GM18907 (cell line): ENCODE data around the gene HOXD1.

Experiments used
- ATAC-seq: cut with Tn5 transposase; IDR thresholded peaks from one replicate; pipeline ENCODE4 v1.9.1; 2021; ENCODE audit warnings: mild to moderate bottlenecking, moderate library complexity; ENCODE audit not compliant: unreplicated experiment

HOXD1 gene

DNA sequence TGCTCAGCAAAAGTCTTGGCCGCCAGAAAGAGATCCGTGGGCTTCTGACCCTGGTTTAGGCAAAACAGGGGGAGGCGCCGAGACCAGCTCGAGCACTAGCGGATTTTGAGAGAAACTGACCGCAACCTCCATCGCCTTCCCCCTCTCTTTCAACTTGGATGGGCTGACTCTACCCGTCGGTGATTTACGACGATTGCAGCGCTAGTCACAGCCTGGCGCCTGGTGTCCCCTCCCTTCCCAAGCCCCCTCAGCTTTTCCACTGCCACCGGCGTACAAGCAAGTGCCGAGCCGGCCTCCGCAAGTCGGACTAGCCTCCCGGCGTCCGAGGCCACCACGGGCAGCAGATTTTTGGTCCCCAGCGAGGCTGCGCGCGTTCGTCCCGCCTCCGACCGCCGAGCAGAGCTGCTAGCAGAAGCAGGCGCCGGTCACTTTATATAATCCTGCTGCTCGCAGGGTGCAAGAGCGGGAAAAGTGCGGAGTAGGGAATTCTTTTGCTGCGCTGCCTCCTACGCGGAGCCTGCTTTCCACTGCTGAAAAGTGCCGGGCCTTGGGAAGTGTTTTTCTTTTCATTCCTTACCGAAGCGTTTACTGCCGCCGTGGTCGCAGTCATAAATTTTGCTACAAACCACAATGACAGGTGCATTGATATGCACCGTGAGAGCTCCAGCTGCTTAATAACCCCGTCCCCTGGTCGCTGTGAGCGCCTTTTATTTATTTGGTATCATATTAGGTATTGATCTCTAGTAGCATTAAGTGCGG is 23.7 kb upstream of the HOXD1 start:
- ATAC-seq, result no peak

DNA sequence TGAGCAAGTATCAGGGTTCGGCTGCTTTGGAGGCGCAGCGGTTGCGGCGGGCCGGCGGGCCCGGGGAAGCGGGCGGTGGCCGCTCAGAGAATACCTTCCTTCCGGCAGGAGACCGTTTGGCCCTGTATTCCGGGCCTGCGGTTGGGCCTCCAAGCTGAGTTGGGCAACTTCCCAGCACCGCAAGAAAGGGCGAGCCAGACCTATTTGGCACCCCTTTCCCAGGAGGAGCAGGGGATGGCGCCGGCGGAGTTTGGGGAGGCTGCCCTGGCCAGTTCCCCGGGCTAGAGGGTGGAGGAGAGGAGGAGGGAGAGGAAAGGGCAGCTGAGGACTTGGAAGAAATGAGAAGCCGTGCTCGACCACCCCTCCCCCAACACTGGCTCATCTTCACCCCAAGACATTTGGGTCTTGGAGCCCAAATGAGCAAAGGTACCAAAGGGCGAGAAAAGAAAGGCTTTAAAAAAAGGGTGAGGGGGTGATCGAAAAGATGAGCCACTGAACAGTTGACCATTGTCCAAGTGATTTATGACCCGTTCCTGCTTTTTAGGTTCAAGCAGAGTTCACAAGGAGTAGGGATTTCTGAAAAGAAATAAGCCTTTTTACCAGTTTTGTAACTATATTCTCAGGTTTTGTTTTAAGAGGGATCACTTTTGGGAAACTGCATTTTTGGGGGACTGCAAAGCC is 23.0 kb upstream of the HOXD1 start:
- ATAC-seq, result no peak

DNA sequence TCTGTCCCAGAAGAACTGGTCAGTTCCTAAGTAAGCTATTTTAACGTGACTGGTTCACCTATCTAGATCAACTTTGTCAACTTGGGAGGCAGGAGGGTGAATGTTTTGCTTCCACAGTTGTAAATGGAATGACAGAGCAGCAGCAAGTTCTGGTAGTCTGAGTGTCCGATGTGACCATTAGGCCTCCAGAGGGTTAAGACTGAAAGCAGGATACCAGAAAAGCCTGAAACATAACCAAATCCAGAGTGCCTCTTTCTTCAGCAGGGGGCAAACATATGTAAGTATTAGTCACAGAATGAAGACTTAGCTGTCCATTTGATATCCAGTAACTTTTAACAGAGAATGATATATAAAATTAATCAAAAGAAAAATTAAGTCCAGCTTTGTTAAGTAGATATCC is 22.2 kb upstream of the HOXD1 start:
- no peak for ATAC-seq

DNA sequence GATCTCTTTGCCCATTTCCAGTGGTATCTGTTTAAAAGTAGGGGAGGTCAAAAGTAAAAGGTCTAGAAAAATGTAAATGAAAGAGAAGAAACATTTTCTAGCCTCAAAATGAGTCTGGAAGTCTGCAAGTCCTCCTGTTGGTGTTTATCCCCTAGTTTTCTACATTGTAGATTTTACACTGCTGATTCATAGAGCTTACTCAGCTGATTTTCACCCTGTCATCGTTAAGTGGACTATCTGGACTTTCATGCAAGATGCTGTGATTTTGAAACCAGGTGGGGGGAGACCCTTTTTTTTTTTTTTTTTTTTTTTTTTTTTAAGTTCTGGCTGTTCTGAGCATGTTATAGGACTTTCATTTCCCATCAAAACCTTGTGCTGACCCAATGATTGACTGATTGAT is 21.1 kb upstream of the HOXD1 start:
- ATAC-seq, result no peak

DNA sequence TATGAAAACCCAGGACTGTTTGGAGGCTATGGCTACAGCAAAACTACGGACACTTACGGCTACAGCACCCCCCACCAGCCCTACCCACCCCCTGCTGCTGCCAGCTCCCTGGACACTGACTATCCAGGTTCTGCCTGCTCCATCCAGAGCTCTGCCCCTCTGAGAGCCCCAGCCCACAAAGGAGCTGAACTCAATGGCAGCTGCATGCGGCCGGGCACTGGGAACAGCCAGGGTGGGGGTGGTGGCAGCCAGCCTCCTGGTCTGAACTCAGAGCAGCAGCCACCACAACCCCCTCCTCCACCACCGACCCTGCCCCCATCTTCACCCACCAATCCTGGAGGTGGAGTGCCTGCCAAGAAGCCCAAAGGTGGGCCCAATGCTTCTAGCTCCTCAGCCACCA is 19.3 kb upstream of the HOXD1 start:
- ATAC-seq, result no peak

DNA sequence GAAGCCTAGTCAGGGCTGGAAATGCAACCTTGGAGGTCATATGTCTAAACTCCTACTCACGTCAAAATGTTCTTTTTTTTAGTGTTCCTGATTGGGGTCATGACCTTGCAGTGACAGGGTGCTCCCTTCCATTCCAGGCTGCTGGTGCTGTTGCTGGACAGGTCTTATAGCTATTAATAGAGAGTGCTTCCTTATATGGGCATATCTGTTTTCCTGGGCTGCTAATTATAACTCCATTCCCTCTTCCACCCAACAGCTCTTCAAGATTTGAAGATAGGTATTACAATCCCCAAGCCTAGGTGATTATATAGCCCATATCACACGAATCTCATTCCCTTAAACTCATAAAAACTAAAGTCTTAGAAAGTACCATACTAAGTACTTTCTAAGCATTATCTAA is 18.8 kb upstream of the HOXD1 start:
- no peak for ATAC-seq

DNA sequence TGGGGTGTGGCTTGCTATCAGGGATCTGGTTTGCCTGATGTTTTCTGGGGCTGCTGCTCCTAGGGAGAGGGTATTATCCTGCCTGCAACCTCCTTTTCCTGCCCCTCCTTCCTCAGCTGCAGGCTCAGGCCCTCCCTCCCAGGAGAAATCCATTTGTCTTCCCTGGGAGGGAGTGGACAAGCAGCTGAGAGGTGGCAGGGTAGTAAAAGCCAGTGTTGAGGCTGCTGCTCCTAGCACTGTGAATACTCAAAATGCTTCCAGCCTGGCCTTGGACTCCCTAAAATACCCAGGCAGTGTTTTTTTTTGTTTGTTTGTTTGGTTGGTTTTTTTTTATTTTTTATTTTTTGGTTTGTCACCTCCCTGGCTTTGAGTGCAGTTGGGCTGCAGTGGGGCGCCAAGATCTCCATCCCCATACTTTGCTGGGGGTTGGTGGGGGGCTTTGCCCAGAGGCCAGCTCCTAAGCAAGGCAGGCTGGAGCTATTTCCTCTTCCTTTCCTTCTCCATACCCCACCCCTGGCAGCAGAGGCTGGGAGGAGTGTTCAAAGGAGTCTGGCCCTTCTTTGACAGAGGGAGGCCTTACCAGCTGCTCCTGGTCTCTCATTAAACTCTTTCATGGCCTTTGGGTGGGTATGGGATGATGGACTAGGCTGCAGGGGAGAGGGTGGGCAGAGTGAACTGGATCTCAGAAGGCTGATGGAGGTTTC is 17.7 kb upstream of the HOXD1 start:
- no peak for ATAC-seq

DNA sequence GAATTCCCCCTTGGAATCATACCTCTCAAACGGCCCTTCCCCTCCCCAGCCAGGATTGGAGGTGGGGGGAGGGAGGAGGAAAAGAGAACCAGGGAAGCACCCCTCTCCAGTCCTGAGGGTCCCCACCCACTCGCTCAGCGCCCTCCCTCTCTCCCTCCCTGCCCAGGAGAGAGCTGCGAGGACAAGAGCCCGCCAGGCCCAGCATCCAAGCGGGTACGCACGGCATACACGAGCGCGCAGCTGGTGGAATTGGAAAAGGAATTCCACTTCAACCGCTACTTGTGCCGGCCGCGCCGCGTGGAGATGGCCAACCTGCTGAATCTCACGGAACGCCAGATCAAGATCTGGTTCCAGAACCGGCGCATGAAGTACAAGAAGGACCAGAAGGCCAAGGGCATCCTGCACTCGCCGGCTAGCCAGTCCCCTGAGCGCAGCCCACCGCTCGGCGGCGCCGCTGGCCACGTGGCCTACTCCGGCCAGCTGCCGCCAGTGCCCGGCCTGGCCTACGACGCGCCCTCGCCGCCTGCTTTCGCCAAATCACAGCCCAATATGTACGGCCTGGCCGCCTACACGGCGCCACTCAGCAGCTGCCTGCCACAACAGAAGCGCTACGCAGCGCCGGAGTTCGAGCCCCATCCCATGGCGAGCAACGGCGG is 17.0 kb upstream of the HOXD1 start:
- ATAC-seq, result no peak

DNA sequence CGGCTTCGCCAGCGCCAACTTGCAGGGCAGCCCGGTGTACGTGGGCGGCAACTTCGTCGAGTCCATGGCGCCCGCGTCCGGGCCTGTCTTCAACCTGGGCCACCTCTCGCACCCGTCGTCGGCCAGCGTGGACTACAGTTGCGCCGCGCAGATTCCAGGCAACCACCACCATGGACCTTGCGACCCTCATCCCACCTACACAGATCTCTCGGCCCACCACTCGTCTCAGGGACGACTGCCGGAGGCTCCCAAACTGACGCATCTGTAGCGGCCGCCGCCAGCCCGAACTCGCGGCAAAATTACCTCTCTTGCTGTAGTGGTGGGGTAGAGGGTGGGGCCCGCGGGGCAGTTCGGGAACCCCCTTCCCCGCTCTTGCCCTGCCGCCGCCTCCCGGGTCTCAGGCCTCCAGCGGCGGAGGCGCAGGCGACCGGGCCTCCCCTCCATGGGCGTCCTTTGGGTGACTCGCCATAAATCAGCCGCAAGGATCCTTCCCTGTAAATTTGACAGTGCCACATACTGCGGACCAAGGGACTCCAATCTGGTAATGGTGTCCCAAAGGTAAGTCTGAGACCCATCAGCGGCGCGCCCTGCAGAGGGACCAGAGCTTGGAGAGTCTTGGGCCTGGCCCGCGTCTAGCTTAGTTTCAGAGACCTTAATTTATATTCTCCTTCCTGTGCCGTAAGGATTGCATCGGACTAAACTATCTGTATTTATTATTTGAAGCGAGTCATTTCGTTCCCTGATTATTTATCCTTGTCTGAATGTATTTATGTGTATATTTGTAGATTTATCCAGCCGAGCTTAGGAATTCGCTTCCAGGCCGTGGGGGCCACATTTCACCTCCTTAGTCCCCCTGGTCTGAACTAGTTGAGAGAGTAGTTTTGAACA is 16.2 kb upstream of the HOXD1 start:
- ATAC-seq, result no peak

DNA sequence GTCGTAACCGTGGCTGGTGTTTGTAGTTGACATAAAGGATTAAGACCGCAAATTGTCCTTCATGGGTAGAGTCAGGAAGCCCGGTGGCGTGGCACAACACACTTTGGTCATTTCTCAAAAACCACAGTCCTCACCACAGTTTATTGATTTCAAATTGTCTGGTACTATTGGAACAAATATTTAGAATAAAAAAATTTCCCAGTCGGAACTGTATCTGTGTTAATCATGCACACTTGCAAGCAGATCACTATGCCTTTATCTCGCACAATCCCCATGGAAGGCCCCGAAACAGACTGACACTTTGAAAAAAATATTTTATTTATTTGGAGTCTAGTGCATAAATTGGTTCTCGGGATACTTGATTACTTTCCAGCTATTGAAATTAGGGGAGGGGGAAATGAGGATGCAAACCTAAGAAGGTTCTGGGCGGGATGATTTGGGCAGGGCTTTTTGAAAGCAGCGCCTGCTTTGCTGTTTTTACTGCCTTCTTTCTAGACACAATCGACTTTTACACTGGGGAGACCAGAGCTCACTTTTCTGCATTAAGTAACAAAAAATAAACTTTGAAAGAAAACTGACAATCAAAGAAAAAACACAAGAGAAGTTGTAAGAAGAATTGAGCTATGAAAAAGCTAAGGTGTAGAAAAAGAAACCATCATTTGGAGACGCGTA is 15.4 kb upstream of the HOXD1 start:
- no peak for ATAC-seq

DNA sequence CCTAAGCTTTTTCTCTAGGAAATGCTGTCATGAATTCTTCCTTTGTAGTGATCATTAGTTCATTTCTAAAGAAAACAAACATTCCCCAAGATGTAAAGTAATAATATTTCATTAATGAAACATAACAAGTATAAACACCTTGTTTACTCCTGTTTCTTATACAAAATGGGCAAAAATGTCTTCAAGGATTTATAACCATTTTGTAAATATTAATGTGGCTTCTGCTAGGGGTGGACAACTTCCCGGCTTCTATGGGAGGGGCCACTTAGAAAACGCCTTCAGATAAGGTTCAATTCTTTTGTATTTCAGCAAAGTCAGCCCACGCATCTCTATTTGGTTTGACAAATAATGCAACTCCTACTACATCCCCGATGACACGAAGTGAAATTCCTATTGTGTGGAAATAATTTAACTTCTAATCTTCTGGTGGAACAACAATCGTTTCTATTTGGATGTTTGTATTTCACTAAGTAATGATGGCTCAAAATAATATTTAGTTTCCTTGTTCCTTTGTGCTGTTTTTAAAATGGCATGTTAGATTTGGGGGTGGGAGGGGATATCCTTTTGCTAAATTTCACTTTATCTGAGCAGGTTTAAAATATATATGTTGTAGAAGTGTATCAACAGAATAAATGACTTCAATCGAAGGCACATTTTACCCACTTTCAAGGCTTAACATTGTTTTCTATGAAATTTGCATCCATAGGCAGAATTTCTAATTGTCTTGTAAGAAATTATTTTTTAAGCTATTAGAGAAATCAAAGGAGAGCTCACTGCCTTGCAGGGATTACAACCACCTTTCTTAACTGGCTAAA is 14.7 kb upstream of the HOXD1 start:
- ATAC-seq, result no peak

DNA sequence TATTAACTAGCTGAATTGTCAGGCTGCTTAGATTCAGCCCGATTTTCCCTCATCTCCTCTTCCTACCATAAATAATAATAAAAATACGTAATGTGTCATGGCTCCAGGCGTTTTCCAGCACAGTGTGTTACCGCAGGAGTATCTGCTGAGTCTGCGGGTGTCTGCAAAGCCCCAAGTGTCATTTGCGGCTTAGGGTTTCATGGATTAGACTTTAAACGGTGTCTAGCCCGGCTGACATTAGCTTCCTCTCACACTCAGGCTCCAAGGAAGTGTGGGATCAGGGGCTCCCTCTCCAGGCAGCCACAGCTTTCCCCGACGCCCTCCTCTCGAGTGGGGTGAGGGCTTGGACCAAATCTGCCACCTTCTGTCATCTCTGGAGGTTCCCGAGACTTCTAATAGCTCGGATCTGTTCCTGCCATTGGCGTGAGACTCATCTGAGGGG is 14.1 kb upstream of the HOXD1 start:
- ATAC-seq, result no peak

DNA sequence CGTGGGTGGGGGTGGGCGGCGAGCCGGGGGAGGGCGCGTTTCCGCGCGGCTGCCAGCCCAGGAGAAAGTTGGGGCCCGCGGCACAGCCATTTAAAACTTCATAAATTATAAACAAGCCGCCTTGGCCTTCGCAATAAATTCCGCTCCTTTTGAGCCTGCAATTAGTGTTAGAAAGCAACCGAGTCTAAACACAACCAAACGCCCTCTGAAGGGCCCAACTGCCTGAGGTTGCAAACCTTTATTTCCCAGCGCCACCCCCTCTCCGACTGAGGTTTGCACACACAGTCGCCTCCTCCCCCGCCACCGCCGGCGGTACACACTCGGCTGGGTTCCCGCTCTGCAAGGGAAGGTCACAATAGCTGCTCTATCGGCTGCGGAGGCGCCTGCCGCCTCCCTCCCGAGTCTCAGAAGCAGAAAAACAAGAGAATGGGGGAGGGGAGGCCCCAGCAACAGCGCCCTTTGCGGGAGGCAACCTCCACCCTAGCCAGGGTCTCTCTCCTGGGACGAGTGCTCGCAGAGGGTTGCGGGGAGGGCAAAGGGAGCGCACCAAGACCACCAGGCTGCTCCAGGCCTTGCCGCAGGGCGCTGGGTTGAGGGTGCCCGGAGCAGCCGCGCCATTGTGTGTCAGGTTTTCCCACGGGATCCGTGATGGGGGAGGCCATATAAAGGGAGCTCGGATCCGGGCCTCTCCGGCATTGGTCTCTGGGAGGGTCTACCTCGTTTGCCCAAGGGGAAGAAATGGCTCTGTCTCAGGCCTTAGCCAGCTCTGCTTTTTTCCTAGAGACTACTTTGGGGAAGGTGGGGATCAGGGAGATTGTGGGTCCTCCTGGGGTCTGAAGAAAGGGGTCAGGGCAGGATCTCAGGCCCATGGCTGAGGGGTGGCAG is 13.4 kb upstream of the HOXD1 start:
- no peak for ATAC-seq

DNA sequence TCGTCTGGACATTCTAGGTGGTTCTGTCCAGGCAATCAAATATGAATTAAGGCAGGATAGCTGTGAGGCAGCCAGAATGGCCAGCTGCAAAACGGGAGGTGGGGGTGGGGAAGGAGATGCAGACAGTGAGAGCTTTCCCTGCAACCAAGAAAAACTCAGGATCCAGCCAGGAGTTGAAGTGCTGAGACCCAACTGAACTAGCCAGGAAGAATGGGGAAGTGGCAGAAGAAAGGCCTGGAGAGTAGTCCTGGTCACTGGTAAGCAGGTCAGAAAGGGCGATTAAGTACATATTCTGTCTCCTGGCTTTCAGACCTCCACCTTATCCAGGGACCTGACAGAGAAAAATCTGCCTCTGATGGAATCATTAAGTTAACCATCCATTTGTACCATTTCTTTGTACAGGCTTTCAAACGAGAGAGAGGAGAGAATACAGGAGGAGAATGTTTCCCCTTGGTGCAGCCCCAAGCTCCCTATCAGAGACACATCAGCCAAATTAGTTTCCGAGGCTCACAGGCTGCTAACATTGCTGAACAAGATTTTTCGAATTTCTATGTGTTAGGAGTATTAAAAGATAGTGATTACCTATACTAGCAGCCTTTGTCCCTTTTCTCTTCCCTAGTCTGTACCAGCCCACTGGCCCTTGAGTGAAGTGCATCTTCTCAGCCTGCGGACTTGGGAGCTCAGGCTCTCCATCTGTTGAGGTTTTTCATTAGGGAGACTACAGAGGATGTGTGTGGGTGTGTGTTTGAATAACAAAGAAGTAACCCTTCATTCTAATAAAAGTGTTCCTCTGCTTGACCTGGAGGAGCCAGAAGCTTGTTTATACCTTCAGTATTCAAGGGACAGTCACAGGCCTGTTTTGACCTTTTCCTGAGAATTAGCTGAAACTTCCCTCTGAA is 12.5 kb upstream of the HOXD1 start:
- no peak for ATAC-seq

DNA sequence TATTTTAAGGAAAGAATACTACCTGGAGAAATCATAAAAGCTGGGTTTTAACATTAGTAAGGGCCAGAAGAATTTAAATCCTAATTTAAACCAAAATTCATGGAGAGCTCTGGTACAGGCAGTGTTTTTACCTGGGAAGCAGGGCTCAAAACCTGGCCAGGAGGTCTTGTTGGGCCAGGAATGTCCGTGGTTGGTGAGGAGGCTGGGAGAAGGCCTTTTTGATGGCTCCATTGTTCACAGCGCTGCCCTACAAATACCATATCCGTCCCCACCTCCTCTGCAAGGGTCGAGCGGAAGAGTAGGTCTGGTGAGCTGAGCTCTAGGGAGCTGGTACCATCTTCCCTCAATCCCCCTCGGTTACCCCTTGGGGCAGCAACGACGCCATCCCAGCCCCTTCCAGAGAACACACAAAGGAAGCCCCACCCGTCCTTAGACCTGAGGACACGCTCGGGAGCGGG is 10.9 kb upstream of the HOXD1 start:
- ATAC-seq, result no peak

DNA sequence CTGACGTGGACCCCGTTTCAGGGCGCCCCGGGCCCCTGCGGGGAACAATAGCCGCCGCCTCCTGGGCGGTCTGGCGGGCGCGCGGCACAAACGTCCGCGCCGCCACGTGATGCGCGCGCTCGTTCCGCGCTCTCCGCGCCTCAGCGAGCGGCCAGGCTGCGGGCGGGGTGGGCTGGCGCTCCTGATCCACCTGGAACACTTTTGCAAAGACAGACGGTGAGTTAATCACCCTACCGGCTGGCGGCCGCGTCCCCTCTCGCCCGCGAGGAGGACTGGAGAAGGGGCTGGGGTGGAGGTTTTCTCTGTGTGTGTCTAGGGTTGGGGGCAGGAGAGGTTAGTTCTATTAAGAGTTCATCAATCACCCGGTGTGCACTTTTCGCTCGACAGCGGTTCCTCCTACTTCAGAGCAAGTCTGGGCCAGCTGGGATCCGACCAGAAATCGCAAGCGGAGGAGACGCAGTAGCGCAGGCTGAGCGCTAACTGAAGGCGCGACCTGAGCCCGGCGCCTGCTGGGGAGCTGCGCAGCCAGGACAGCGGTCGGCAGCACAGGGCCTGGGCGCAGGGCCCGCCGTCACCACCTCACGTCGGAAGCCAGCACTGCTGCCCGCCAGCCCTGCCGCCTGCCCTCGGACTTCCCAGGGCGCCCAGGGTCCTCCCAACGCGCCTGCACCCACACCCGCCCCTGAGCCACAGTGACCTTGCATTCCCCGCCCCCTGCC is 10.3 kb upstream of the HOXD1 start:
- no peak for ATAC-seq
